GM23338 (cell line): ENCODE results near the gene HMCN2. TPM values are rescaled to one million over a fixed set of nuclear protein-coding genes. Genes with fewer than 3 reads are reported as not detected.

Experiments
- ATAC-seq: fragments of 200-7000 bp; cut with Tn5 transposase; 3 replicates; pipeline ENCODE4 v1.9.1; 2020
- DNase-seq: peaks from one replicate; pipeline ENCODE4 v3.0.0-alpha.2; 2015; ENCODE audit warnings: low spot score
- H2AFZ ChIP-seq: fragments of 200-600 bp; sonication (generic); 2 replicates; pipeline ENCODE4 v1.8.0; 2016; ENCODE audit warnings: antibody characterized with exemption, mild to moderate bottlenecking, moderate library complexity
- H3F3A ChIP-seq: fragments of 200-600 bp; sonication (generic); replicated peaks from 2 replicates; pipeline ENCODE4 v1.8.0; 2017; ENCODE audit warnings: antibody characterized with exemption, mixed run types, low read depth
- H3K27ac ChIP-seq: fragments of 200-600 bp; sonication (generic); 2 replicates; pipeline ENCODE4 v1.6.1; 2016; ENCODE audit warnings: low read depth
- H3K27me3 ChIP-seq: fragments of 200-600 bp; sonication (generic); 2 replicates; pipeline ENCODE4 v1.8.0; 2016; ENCODE audit warnings: mild to moderate bottlenecking, mixed run types, moderate library complexity; ENCODE audit not compliant: insufficient read depth
- H3K36me3 ChIP-seq: fragments of 200-600 bp; sonication (generic); 2 replicates; pipeline ENCODE4 v1.8.0; 2016; ENCODE audit warnings: mild to moderate bottlenecking; ENCODE audit not compliant: insufficient read depth
- H3K4me1 ChIP-seq: fragments of 200-600 bp; sonication (generic); 2 replicates; pipeline ENCODE4 v1.8.0; 2016; ENCODE audit warnings: mild to moderate bottlenecking, moderate library complexity; ENCODE audit not compliant: insufficient read depth
- H3K4me2 ChIP-seq: fragments of 200-600 bp; sonication (generic); 2 replicates; pipeline ENCODE4 v1.7.1; 2017; ENCODE audit warnings: mixed run types
- H3K4me3 ChIP-seq: fragments of 200-600 bp; sonication (generic); 2 replicates; pipeline ENCODE4 v1.6.1; 2016; ENCODE audit warnings: mixed run types
- H3K79me2 ChIP-seq: fragments of 200-600 bp; sonication (generic); replicated peaks from 2 replicates; pipeline ENCODE4 v1.8.0; 2017; ENCODE audit warnings: mild to moderate bottlenecking; ENCODE audit not compliant: insufficient read depth
- H3K9me2 ChIP-seq: fragments of 200-600 bp; sonication (generic); 2 replicates; pipeline ENCODE4 v1.8.0; 2017; ENCODE audit not compliant: insufficient read depth
- H4K20me1 ChIP-seq: fragments of 200-600 bp; sonication (generic); replicated peaks from 2 replicates; pipeline ENCODE4 v1.8.0; 2017; ENCODE audit warnings: mild to moderate bottlenecking; ENCODE audit not compliant: insufficient read depth
- H3K27ac Mint-ChIP-seq: 2 replicates; pipeline ENCODE4 v1.8.0; 2020; ENCODE audit warnings: inconsistent platforms, mild to moderate bottlenecking, moderate library complexity, mixed read lengths
- H3K27me3 Mint-ChIP-seq: 3 replicates; pipeline ENCODE4 v1.8.0; 2022; ENCODE audit warnings: low read depth, mild to moderate bottlenecking, moderate library complexity, mixed read lengths, inconsistent platforms; ENCODE audit not compliant: insufficient read depth, poor library complexity
- H3K36me3 Mint-ChIP-seq: 3 replicates; pipeline ENCODE4 v1.8.0; 2021; ENCODE audit warnings: low read depth, mild to moderate bottlenecking, inconsistent platforms, moderate library complexity, mixed read lengths
- H3K4me1 Mint-ChIP-seq: 3 replicates; pipeline ENCODE4 v1.8.0; 2020; ENCODE audit warnings: mild to moderate bottlenecking, inconsistent platforms, mixed read lengths
- H3K4me3 Mint-ChIP-seq: 3 replicates; pipeline ENCODE4 v1.8.0; 2021; ENCODE audit warnings: moderate library complexity, mild to moderate bottlenecking, inconsistent platforms, mixed read lengths
- H3K9me3 Mint-ChIP-seq: 3 replicates; pipeline ENCODE4 v1.8.0; 2020; ENCODE audit warnings: moderate library complexity, mild to moderate bottlenecking, inconsistent platforms, mixed read lengths
- EZH2phosphoT487 ChIP-seq: fragments of 200-600 bp; sonication (generic); IDR thresholded peaks from one replicate; pipeline ENCODE4 v1.8.1; 2018; ENCODE audit warnings: antibody characterized with exemption; ENCODE audit not compliant: unreplicated experiment
- ZNF114 ChIP-seq: fragments of 250-450 bp; sonication (Bioruptor Pico); IDR thresholded peaks from 2 replicates; pipeline ENCODE4 v1.5.0; 2020; ENCODE audit warnings: mild to moderate bottlenecking, moderate library complexity
- ZNF331 ChIP-seq: fragments of 250-450 bp; sonication (Bioruptor Pico); IDR thresholded peaks from 2 replicates; pipeline ENCODE4 v1.5.0; 2020; ENCODE audit warnings: low read depth, mild to moderate bottlenecking, moderate library complexity
- polyA plus RNA-seq: library from polyadenylated mRNA; unstranded; fragments of >200 nt; fragmentation: Nextera tagmentation; extraction: Ambion mirVana; gene quantifications from 2 replicates; pipeline ENCODE4 v1.2.1, GENCODE V29; 2016
- total RNA-seq: library from RNA; depleted of rRNA; stranded (reverse); fragments of >200 nt; shearing (Covaris generic); gene quantifications from 2 replicates; pipeline ENCODE4 v1.2.3, GENCODE V29; 2014
- TF ChIP-seq, protein P1 (sequence below): fragments of 250-450 bp; sonication (Bioruptor Pico); IDR thresholded peaks from 2 replicates; pipeline ENCODE4 v1.5.0; 2020; ENCODE audit warnings: mild to moderate bottlenecking, moderate library complexity
- TF ChIP-seq, protein P2 (sequence below), 2 experiments: fragments of 200-600 bp in 1 of 2; sonication (generic) in 1 of 2; conservative IDR thresholded peaks; 2 replicates each; pipeline versions ENCODE4 v1.5.1 to v1.6.1; 2016 to 2017; ENCODE audit warnings: antibody characterized with exemption in 2 of 2, low read depth in 2 of 2, mild to moderate bottlenecking in 2 of 2, moderate library complexity in 1 of 2
- TF ChIP-seq, protein P3 (sequence below): IDR thresholded peaks from 2 replicates; pipeline ENCODE4 v1.6.1; 2016; ENCODE audit warnings: antibody characterized with exemption

Gene HMCN2
- total and polyA plus RNA-seq, 2 experiments from 2014 or later, result 1.3 to 4.7 TPM

DNA sequence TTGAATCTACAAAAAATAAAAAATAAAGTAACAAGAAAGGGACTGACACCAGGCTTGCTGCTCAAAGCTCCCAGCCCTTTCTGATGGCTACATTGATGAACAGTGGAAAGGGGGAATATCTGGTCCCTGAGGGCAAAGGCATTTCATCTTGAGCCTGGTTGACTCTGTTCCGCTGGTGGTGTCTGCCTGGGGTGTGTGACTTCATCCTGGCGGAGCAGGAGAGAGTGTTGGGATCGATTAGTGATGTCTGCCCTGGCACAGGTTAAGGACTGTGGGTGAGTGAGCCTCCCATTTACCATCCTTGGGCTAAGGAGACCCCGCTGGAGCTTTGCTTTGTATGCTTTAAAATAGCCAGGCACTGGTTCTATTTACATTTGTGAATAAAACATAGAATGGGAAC, 122.3 kb downstream of the HMCN2 start:
- Histone ChIP-seq H3K4me3 (no peak overlapping the region), H3K79me2 (no peaks in the 10 kb centered on the region), H3K27ac (no peak overlapping the region), H3K4me1 (no peaks in the 10 kb centered on the region), H3F3A (no peaks in the 10 kb centered on the region), H3K27me3 (no peaks in the 10 kb centered on the region), H3K36me3 (no peaks in the 10 kb centered on the region), H3K9me2 (no peaks in the 10 kb centered on the region), H4K20me1 (no peaks in the 10 kb centered on the region), H2AFZ (no peak overlapping the region), H3K4me2 (no peak overlapping the region)
- H3K4me1 Mint-ChIP-seq, result peaks cover 9% of the 10 kb centered on the region; the same call in 1 of the 3 replicates
- DNase-seq (no peak), ATAC-seq (no peak)
- H3K4me3 Mint-ChIP-seq, result no peak overlapping the region
- no peak overlapping the region for H3K27ac Mint-ChIP-seq
- peaks cover 8% of the 10 kb centered on the region; the same call in 2 of the 3 replicates for H3K36me3 Mint-ChIP-seq
- H3K9me3 Mint-ChIP-seq, result no peaks in the 10 kb centered on the region
- TF ChIP-seq, protein P1, sequence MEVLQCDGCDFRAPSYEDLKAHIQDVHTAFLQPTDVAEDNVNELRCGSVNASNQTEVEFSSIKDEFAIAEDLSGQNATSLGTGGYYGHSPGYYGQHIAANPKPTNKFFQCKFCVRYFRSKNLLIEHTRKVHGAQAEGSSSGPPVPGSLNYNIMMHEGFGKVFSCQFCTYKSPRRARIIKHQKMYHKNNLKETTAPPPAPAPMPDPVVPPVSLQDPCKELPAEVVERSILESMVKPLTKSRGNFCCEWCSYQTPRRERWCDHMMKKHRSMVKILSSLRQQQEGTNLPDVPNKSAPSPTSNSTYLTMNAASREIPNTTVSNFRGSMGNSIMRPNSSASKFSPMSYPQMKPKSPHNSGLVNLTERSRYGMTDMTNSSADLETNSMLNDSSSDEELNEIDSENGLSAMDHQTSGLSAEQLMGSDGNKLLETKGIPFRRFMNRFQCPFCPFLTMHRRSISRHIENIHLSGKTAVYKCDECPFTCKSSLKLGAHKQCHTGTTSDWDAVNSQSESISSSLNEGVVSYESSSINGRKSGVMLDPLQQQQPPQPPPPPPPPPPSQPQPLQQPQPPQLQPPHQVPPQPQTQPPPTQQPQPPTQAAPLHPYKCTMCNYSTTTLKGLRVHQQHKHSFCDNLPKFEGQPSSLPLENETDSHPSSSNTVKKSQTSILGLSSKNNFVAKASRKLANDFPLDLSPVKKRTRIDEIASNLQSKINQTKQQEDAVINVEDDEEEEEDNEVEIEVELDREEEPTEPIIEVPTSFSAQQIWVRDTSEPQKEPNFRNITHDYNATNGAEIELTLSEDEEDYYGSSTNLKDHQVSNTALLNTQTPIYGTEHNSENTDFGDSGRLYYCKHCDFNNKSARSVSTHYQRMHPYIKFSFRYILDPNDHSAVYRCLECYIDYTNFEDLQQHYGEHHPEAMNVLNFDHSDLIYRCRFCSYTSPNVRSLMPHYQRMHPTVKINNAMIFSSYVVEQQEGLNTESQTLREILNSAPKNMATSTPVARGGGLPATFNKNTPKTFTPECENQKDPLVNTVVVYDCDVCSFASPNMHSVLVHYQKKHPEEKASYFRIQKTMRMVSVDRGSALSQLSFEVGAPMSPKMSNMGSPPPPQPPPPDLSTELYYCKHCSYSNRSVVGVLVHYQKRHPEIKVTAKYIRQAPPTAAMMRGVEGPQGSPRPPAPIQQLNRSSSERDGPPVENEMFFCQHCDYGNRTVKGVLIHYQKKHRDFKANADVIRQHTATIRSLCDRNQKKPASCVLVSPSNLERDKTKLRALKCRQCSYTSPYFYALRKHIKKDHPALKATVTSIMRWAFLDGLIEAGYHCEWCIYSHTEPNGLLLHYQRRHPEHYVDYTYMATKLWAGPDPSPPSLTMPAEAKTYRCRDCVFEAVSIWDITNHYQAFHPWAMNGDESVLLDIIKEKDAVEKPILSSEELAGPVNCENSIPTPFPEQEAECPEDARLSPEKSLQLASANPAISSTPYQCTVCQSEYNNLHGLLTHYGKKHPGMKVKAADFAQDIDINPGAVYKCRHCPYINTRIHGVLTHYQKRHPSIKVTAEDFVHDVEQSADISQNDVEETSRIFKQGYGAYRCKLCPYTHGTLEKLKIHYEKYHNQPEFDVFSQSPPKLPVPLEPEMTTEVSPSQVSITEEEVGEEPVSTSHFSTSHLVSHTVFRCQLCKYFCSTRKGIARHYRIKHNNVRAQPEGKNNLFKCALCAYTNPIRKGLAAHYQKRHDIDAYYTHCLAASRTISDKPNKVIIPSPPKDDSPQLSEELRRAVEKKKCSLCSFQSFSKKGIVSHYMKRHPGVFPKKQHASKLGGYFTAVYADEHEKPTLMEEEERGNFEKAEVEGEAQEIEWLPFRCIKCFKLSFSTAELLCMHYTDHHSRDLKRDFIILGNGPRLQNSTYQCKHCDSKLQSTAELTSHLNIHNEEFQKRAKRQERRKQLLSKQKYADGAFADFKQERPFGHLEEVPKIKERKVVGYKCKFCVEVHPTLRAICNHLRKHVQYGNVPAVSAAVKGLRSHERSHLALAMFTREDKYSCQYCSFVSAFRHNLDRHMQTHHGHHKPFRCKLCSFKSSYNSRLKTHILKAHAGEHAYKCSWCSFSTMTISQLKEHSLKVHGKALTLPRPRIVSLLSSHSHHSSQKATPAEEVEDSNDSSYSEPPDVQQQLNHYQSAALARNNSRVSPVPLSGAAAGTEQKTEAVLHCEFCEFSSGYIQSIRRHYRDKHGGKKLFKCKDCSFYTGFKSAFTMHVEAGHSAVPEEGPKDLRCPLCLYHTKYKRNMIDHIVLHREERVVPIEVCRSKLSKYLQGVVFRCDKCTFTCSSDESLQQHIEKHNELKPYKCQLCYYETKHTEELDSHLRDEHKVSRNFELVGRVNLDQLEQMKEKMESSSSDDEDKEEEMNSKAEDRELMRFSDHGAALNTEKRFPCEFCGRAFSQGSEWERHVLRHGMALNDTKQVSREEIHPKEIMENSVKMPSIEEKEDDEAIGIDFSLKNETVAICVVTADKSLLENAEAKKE (CRISPR knock-in tag), result no peak
- no peak for TF ChIP-seq EZH2phosphoT487
- H3K27me3 Mint-ChIP-seq, result peaks cover 10% of the 10 kb centered on the region

DNA sequence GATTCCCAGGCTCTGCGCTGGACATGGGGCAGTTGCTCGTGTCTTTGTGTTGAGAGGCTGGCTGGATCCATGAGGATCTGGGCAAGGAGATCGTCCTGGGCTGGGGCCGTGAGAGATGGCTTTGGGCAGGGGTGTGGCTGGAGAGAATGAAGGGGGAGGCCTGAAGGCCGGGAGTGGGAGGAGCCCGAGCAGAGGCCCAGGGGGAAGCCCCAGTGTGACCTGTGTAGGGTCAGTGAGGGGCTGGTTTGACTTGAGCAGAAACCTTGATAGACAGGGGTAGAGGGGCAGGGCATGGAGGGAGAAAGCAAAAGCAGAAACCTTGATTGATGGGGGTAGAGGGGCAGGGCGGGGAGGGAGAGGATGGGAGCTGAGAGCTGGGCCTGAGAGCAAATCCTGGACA, 124.8 kb downstream of the HMCN2 start:
- Histone ChIP-seq H3K4me2 (no peak overlapping the region), H3K4me3 (no peak overlapping the region), H3K27ac (no peak overlapping the region), H3K36me3 (no peaks in the 10 kb centered on the region), H3K4me1 (no peaks in the 10 kb centered on the region), H4K20me1 (no peaks in the 10 kb centered on the region), H3K79me2 (no peaks in the 10 kb centered on the region), H3K9me2 (no peaks in the 10 kb centered on the region), H3F3A (no peaks in the 10 kb centered on the region), H3K27me3 (no peaks in the 10 kb centered on the region), H2AFZ (no peak overlapping the region)
- peaks cover 10% of the 10 kb centered on the region for H3K27me3 Mint-ChIP-seq
- H3K27ac Mint-ChIP-seq, result peak overlapping the region; percentile 33; the same call in 1 of the 2 replicates
- H3K36me3 Mint-ChIP-seq, result peaks cover 8% of the 10 kb centered on the region; the same call in 2 of the 3 replicates
- peak; percentile 34 for DNase-seq
- H3K9me3 Mint-ChIP-seq, result no peaks in the 10 kb centered on the region
- ATAC-seq, result peak; percentile 82
- H3K4me3 Mint-ChIP-seq, result no peak overlapping the region
- H3K4me1 Mint-ChIP-seq, result peaks cover 12% of the 10 kb centered on the region
- TF ChIP-seq, protein P2, sequence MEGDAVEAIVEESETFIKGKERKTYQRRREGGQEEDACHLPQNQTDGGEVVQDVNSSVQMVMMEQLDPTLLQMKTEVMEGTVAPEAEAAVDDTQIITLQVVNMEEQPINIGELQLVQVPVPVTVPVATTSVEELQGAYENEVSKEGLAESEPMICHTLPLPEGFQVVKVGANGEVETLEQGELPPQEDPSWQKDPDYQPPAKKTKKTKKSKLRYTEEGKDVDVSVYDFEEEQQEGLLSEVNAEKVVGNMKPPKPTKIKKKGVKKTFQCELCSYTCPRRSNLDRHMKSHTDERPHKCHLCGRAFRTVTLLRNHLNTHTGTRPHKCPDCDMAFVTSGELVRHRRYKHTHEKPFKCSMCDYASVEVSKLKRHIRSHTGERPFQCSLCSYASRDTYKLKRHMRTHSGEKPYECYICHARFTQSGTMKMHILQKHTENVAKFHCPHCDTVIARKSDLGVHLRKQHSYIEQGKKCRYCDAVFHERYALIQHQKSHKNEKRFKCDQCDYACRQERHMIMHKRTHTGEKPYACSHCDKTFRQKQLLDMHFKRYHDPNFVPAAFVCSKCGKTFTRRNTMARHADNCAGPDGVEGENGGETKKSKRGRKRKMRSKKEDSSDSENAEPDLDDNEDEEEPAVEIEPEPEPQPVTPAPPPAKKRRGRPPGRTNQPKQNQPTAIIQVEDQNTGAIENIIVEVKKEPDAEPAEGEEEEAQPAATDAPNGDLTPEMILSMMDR (conservative IDR thresholded peaks at IDR 0.05; ENCODE audit: low read depth in 2 of 2), result no peak
- TF ChIP-seq ZNF331 (CRISPR knock-in tag) (no peak), ZNF114 (CRISPR knock-in tag) (no peak)
- TF ChIP-seq, protein P3, sequence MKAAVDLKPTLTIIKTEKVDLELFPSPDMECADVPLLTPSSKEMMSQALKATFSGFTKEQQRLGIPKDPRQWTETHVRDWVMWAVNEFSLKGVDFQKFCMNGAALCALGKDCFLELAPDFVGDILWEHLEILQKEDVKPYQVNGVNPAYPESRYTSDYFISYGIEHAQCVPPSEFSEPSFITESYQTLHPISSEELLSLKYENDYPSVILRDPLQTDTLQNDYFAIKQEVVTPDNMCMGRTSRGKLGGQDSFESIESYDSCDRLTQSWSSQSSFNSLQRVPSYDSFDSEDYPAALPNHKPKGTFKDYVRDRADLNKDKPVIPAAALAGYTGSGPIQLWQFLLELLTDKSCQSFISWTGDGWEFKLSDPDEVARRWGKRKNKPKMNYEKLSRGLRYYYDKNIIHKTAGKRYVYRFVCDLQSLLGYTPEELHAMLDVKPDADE, result no peak
